HUDEP-2 (cell line): ENCODE measurements around the gene UGT1A8.

Source experiments
- DNase-seq, 76 experiments: peaks; one replicate each; lab custom pipeline; 2025; ENCODE audit not compliant: unreplicated experiment in 76 of 76; lab: John Stamatoyannopoulos, UW

UGT1A8 gene

DNA sequence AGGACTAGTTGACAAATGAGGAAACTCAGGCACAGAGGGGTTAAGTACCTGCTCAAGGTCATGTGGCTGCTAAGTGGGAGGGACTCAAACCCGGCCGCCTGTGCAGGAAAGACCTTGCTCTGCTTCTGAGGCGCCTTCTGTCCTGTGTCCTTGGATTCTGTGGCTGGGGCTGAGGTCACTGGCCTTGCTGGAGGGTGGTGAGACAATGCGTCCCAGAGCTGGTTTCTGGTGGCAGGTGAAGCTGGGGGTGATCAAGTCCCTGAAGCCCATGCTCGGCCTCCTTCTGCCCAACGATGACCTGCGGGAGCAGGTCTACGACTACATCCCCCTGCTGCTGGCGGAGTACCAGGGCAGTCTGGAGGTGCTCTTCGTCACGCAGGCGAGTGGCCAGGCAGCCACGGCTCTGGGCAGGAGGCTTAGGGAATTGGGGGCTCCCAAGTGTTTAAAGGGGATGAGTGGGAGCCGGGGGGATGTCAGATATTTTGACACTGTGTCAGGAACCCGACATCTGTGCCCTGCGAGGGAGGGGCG is 176.8 kb downstream of the UGT1A8 start:
- no peak for DNase-seq

DNA sequence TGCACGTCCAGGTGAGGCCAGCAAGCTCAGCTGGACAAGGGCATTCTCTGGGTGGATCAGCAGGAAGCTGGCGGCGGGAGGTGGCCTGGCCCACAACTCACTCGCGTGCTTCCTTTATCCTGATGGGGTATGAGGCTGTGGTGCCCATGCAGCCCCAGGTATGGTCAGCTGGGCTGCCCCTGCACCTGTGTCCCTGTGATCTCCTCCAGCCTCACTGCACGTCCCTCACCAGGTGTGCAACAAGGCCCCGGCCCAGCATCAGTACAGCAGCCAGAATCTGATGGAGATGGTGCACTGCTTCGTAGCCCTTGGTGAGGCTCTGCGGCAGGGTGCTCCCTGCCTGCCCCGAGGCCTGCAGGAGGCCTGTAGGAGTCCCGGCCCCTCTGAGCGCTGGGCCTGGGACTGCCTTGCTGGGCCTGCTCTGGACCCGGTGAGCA is 178.3 kb downstream of the UGT1A8 start:
- DNase-seq = no peak

DNA sequence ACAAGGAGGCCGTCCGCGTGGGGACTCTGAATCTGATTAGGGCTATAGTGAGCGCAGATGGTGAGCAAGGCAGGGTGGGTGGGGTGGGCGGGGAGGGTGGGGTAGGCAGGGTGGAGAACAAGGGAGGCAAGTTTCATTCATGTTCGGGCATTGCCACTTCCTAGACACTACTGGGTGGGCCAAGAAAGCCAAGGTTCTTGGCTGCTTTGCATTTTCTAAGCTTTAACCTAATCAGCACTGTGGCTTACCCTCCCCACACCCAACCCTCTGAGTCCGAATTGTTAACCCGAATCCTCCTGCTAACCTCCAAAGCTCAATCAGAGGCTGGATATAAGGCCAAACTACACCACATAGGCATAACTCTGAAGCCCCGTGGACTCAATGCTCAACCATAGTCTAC is 178.8 kb downstream of the UGT1A8 start:
- peak in 3 of 76 experiments; percentile 0 to 23 (median 5) for DNase-seq

DNA sequence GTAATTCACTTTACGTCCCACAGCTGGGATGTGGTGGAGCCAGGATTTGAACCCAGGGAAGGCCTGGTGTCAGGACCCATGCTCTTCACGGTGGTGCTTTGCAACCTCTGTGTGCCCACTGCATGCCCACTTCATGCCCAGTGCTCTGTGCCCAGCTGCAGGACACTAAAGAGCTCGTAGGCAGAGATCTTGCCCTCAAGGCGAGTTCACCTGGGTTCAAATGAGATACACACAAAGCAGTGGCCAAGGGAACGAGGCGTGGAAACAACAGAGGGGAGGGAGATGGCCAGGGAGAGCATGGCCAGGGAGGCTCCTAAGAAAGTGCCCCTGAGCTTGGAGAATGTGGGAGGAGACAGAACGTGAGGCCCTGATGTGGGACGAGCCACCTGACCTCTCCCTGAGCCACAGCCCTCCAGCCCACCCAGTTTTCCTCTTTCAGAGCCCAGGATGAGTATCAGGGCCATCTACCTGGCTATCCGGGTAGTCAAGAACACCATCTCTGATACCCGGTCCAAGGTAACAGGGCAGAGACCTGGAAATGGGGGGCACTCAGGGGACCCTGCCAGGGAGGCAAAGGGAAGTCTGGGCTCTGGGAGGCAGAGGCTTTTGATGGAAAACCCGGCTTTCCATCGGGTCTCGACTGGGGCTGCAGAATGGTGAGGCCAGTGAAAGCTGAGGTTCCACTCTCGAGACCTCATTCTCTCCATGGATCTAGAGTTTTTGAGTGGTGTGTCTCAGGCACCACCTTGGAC is 181.1 kb downstream of the UGT1A8 start:
- no peak for DNase-seq

DNA sequence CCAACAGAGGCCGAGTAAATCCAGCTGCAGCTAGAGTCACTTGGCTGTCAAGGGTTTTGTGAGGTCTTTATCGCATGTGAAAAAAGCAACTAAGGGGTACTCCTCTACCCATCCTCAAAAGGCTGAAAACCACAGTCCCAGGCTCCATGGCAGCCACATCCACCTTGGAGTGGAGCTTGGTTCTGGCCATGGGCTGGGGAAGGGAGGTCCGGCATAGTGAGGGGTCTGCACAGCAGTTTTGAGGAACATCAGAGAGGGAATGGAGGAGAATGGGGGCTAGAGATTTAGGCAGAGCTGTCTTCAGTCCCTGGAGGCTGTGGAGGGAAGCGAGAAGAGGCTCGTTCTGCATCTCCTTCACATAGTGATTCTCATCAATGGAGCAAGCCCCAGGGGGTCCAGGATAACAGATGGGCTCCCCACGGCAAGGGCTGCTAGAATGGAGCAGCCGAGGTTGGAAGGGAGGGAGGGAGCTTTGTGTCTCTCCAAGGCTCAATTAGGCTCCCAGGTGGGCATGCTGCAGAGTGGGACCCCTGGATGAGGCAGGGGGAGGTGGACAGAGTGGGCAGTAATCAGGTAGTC is 181.7 kb downstream of the UGT1A8 start:
- no peak for DNase-seq

DNA sequence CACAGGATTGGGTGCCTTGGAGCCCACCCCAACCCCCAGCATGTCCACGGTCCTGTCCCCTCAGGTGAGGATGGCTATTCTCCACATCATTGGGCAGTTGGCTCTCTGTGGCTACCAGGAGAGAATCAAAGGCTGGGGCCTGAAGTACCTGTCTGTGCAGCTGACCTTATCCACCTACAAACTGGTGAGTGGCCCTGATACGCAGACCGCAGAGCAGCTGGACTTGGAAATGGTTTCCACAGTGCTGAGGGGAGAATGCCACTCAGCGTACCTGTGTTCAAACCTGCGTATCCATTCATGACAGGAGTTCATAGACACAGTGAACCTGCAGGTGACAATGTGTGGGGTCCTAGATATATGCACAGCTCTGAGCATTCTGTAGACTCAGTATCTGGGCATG is 182.3 kb downstream of the UGT1A8 start:
- no peak for DNase-seq

DNA sequence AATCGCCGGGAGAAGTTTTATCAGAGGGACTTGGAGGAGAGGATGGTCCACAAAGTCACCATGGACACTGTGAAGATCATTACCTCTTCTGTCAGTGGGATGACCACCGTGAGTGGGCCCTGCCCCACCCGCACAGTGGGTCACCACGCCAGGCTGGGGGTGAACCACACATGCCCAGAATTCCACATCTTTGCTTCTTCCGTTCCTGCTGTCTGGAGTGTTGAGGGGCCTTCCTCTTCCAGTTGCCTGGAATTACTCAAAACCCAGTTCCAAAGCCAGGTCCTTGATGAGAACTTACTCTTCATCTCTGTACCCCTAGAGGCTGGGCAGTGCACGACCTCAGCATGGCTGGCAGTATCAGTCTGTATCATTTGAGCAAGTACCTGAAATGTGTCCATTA is 182.8 kb downstream of the UGT1A8 start:
- no peak for DNase-seq

DNA sequence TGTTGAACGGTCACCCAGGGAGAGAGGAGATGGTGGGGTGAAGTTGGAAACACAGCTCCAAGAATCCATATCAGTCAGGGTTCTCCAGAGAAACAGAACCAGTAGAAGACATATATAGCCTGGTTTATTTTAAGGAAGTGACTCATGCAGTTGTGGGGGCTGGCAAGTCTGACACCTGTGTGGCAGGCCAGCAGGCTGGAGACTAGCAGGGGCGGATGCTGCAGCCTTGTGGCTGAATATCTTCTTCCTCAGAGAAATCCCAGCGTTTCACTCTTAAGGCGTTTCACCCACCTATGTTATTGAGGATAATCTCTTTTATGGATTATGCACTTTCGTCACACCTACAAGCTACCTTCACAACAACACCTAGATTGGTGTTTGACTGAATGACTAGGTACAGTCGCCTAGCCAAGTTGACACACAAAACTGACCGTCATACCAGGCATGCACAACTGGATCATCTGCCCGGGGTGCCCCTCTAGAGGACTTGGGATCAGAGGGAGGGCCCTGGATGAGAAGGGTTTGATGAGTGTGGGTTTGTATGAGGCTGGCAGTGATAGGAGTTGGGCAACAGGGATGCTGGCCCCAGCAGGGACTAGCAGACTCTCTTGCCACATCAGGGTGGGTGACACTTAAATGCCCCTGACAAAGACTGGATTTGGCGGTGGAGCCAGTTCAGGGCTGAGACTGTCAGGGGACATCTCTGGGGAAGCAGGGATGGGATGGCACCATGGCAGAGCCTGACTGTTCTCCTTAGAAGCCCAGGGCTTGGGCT is 184.1 kb downstream of the UGT1A8 start:
- DNase-seq = no peak

DNA sequence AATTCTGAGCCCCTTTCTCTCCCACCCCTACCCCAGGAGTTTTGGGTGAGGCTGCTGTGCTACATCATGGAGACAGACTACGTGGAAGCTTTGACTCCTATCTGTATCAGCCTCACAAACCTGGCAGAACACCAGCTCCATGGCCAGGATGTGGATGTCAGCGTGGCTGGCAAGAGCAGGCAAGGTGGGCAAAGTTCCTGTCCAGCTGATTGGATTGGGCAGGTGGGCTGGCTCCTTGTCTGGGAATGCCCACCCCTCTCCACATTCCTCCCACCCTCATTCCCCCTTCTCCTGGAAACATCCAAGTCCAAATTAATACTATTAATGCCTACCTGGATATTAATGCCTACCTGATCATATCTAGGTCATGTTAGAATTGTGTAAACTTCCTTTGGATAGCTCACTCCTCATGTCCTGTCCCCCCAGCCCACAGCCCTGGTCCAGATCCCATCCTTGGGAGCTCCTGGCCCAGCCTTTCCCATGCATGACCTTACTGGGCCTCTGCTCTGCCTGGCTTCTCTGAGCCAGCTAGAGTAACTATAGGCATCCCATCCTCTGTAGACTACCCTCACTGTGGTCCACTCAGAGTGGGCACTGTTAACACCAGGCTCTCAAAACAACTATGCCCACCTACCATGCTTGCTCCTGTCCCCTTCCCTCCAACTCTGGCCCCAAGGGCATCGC is 184.8 kb downstream of the UGT1A8 start:
- DNase-seq = no peak

DNA sequence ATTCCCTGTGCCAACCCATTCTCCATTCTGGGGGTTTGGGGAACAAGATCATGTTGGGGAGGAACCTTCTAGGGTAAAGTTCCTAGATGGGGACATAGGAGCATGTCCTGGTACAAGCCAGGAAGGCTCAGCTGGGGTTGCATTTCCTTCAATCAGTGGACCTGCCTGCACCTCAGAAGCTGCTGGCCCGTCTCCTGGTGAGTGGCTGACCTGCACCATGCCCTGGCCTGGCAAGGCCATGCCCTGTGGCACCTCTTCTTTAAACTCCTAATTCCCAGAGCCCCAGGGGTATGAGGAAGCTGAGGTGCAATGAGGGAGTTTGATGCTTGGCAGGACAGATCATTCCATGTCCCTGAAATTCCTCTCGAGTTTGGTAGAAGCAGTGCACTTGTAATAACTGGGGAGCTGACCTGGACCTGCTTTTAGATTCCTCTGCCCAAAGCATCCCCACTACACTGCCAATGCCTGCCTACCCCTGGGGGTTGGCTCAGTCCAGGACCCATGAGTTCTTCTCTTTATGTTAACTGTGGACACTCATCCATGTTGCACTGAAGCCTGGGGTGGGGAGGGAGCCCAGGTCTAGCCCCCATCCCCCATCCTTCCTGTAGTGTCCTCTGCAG is 186.0 kb downstream of the UGT1A8 start:
- DNase-seq = no peak

DNA sequence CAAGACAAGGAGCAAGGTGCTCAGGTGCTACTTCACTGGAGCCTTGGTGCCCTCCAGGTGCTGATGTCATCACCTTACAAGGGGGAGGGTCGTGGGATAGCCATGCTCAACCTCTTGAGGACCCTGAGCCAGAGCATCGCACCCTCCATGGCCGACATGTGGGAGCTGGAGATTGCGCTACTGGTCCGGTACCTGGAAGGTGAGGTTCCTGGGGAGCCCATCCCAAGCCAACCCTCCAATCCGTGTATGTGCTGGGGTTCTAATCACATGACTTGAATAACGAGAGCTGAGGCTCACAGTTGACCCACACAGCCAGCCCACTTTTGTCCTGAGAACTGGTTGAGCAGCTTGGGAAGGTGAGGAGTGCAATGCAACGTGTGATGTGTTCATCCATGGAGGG is 186.6 kb downstream of the UGT1A8 start:
- DNase-seq = no peak

DNA sequence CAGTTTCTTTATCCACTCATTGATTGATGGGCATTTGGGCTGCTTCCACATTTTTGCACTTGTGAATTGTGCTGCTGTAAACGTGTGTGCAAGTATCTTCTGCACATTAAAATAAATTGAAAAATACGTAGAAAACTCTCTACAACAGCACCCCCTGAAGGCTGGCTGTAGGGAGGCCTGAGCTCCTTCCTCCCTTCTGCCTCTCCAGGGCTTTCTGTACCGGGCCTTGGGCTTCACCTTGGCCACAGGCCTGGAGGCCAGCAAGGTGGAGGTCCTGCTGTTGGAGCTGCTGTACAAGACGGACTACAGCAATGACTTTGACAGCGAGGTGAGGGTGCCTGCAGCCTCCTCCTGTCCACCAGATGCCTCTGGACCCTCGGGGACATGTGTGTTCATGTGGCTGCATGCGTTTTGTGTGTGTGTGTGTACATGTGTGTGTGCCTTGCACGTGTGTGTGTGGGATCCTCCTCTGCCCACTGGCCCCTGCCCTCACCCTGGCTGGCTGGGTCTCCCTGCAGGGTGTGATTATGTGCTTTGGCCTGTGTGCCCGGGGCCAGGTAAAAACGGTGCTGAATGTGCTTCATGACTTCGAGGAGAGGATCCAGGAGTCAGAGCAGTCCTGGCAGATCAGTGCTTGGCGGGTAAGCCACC is 189.9 kb downstream of the UGT1A8 start:
- peak in 1 of 76 experiments; percentile 15 for DNase-seq

DNA sequence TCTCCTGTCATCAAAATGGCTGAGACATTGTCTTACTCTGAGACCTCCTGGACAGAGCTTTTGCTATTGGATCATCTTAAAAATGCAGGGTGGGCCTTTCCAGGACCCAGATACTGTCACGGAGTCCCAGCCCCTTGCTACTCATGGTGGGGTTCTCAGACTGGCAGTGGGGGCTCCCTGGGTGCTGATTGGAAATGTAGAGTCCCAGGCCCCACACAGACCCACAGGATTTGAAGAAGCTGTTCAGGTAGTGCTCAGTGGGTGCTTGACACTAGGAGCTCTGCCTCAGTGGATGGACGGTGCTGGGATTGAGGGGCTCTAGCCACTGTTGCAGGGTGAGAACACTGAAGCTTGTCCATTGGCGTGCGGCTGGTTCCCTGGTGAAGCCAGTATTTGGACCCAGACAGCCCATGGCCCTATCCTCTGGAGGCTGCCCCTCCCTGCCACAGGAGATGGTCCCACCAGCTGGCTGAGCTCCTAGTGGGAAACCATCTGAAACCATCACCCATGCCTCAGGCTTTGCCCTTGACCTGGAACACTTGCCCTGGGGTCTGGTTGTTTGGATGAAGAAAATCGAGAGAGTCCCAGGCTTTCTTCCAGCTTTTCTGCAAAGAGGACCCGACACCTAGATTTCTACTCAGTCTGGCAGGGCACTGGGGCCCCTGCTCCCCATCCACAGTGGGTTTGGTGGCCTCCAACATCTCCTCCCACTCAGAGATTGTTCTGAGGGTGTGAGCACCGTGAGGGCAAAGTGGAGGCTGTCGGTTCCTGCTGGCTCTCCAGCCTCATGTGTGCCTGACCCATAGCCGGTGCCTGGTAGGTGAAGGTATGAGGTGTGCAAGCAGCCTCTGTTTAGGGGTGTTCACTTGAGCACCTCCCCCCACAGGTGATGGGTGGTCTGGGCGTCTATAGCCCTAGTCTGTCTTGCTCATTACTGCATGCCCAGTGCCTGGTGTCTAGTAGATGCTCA is 190.8 kb downstream of the UGT1A8 start:
- DNase-seq = no peak

DNA sequence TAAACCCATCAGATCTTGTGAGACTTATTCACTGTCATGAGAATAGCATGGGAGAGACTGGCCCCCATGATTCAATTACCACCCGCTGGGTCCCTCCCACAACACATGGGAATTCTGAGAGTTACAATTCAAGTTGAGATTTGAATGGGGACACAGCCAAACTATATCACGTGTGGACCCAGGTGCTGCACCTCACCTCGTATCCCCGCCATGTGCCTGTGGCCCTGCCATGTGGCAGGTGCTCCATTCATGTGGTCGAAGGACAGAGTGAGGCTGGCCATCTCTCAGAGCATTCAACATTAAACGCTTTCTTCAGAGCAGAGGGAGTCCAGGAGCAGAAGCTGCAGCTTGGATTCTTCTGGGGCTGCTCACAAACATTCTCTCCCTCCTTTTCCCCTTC is 193.0 kb downstream of the UGT1A8 start:
- DNase-seq = no peak

DNA sequence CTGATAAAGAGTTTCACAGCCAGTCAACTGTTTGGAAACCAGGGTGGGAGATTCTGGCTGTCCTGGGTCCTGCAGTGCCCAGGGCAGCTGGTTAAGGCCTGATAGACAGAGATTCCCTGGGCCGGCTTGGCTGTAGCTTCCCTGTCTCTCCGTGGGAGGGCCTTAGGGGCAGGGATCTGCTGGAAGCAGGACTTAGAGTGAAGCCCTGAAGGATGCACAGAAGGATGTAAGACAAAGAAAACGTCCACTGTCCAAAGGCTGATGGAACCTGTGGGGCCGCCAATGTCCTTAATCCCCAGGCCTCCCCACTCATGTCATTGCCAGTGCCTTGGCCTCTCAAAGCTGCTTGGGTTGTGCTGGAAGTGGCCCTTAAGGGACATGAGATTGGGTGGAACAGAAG is 193.7 kb downstream of the UGT1A8 start:
- DNase-seq = no peak

DNA sequence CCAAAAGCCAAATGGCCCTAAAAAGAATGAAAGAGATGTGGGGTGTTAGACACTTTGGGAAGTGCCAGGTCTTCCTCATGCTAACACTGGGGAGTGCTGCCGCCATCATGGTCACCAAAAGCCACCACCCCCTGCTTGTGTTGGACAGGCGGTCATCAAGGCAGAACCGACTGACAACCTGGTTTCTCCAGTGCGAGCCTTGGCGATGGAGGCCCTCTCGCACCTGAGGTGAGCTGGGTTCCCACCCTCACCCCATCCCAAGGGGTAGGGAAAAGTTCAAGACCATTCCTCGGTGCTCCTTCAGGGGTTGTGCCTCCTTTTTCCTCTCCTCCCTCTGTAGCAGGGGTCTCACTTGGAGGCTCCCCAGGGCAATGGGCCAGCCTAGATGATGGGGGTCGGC is 194.3 kb downstream of the UGT1A8 start:
- no peak for DNase-seq

DNA sequence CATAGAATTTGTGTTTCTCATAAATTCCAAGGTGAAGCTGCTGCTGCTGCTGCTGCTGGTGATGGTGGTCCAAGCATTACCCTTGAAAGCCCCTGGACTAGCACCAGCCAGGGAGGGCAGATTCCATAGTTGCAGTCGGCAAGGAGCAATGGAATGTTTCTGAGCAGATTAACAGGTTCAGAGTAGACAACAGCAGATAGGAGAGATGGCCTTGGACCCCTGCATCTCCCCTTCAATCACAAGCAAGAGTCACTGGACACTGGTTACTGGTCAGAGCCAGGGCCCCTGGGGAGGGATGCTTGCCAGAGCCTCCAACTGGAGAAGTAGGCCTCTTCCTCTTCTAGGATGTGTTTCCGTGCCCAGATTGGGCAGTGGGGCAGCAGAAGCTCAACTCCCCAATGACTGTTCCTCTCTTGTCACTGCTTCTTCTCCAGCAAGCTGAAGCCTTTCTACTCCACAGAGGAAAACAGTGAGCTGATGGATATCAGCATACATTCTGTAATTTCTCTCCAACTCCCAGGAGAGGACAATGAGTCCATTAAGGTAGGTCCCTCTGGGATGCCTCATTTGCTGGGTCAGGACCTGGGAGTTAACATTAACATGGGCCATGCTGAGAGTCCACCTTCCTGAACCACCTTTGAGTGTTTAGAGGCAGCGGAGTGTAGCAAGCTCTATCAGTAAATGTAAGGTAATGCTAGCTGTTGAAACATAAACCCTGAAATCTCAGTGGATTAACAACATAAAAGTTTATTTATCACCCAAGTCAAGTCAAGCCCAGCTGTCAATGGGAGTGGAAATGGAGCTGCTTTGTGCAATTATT is 196.0 kb downstream of the UGT1A8 start:
- no peak for DNase-seq
